Heart left ventricle (tissue), 13 donors: ENCODE results near the gene NCS1.

Source experiments
- CTCF ChIP-seq, 12 donors: fragments of 200-600 bp; sonication (generic) in 4 of 12; IDR thresholded peaks; one replicate each; pipeline versions ENCODE4 v1.5.0 to v1.8.0; 2018 to 2022; ENCODE audit warnings: antibody characterized with exemption in 12 of 12, mild to moderate bottlenecking in 5 of 12
- POLR2A ChIP-seq, 2 donors: fragments of 450-650 bp; IDR thresholded peaks; one replicate each; pipeline ENCODE4 v1.6.1; 2017; ENCODE audit warnings: antibody characterized with exemption in 2 of 2, mild to moderate bottlenecking in 2 of 2, moderate library complexity in 2 of 2
- donor health status: ischemic (EF 13 %, LVEDD 7.1; RV severe dilation, severe dysfunction).
- donor health status: DM: no; HTN: yes; CAD: no.
- donor health status: DM: no; HTN: no; CAD: no.
- donor health status: ischemic (EF 25% LVEDD 6.9; RV normal size, moderate dysfunction).
- donor health status: ischemic (EF 25% LVEDD 5.7; RV mildly dilated, moderate dysfunction).
- donor health status: ischemic (EF 35%, LVEDD 5.7; RV mildly dilated, moderate dysfunction).
- donor health status: nonischemic (EF 11% LVEDD 7.7; RV severe dilation, severe dysfunction).
- donor health status: DM: yes; HTN: yes; CAD: no.
- donor health status: PGD.
- donor health status: ischemic (EF 29% LVEDD 5.4; RV normal size, mild dysfunction).
- donor health status: nonischemic (EF 23%, LVEDD 6.1; RV moderate dilation, normal function).

- TF ChIP-seq CTCF (IDR thresholded peaks at IDR 0.05) (no peak), POLR2A (IDR thresholded peaks at IDR 0.05) (no peak)
These were observed 92.5 kb downstream of the NCS1 start for GRCh38 chr9:130264414-130265350.
